HepG2 (cell line): ENCODE data around the gene SART1. TPM values are rescaled to one million over a fixed set of nuclear protein-coding genes. Genes with fewer than 3 reads are reported as not detected.

Experiments used
- ATF7 ChIP-seq, 2 experiments: fragments of 450-650 bp in 1 of 2; sonication (generic) in 1 of 2; formaldehyde crosslinking in 1 of 2; IDR thresholded peaks; 2 replicates each; pipeline versions ENCODE4 v1.4.0 to v1.6.1; 2016 to 2020; ENCODE audit warnings: antibody characterized with exemption in 1 of 2, mild to moderate bottlenecking in 1 of 2, missing genetic modification reagents in 1 of 2
- CENPX ChIP-seq: sonication (generic); formaldehyde crosslinking; IDR thresholded peaks from 2 replicates; pipeline ENCODE4 v1.9.0; 2021; ENCODE audit warnings: mild to moderate bottlenecking, missing genetic modification reagents, moderate library complexity
- HNRNPL ChIP-seq: fragments of 200-400 bp; formaldehyde crosslinking; IDR thresholded peaks from 2 replicates; pipeline ENCODE4 v1.6.1; 2017; ENCODE audit warnings: mild to moderate bottlenecking, low read depth, low read length
- HOXA9 ChIP-seq: sonication (generic); formaldehyde crosslinking; IDR thresholded peaks from 2 replicates; pipeline ENCODE4 v1.8.1; 2022; ENCODE audit warnings: missing genetic modification reagents, mild to moderate bottlenecking, moderate library complexity, borderline replicate concordance
- TEAD3 ChIP-seq: optimal IDR thresholded peaks from 2 replicates; pipeline ENCODE3; 2016; ENCODE audit warnings: borderline replicate concordance
- ZFYVE20 ChIP-seq: sonication (generic); formaldehyde crosslinking; IDR thresholded peaks from 2 replicates; pipeline ENCODE4 v1.8.0; 2023; ENCODE audit warnings: low read depth, mild to moderate bottlenecking, moderate library complexity, missing genetic modification reagents, borderline replicate concordance
- ZNF589 ChIP-seq: sonication (generic); formaldehyde crosslinking; conservative IDR thresholded peaks from 2 replicates; pipeline ENCODE4 v1.8.0; 2022; ENCODE audit warnings: mild to moderate bottlenecking, moderate library complexity, missing genetic modification reagents
- ZNF761 ChIP-seq: sonication (generic); formaldehyde crosslinking; conservative IDR thresholded peaks from 2 replicates; pipeline ENCODE4 v1.4.0; 2020; ENCODE audit warnings: mild to moderate bottlenecking, missing genetic modification reagents
- polyA plus RNA-seq, 8 experiments: library from polyadenylated mRNA; depleted of rRNA in 3 of 8; stranded (reverse) in 7 of 8; unstranded in 1 of 8; fragments of >200 nt; fragmentation: Illumina TruSeq in 4 of 8; extraction: Trizol in 4 of 8; gene quantifications; 2 replicates each; pipeline versions ENCODE4 v1.2.1 to v1.2.3, GENCODE V29; 2011 to 2016; ENCODE audit warnings: low read depth in 4 of 8, missing spikeins in 1 of 8, mixed read lengths in 1 of 8; ENCODE audit not compliant: insufficient read depth in 1 of 8
- total RNA-seq, 5 experiments: library from RNA; depleted of rRNA; stranded (reverse); fragments of >200 nt; fragmentation: Illumina TruSeq; extraction: Trizol; gene quantifications; 2 replicates each; pipeline ENCODE4 v1.2.3, GENCODE V29; 2016; ENCODE audit warnings: low read depth in 1 of 5
- TF ChIP-seq, protein P1 (sequence below): sonication (generic); formaldehyde crosslinking; IDR thresholded peaks from 2 replicates; pipeline ENCODE4 v1.4.0; 2020; ENCODE audit warnings: mild to moderate bottlenecking, missing genetic modification reagents
- TF ChIP-seq, protein P2 (sequence below): sonication (generic); formaldehyde crosslinking; conservative IDR thresholded peaks from 2 replicates; pipeline ENCODE4 v1.8.0; 2022; ENCODE audit warnings: mild to moderate bottlenecking, moderate library complexity, missing genetic modification reagents

Gene SART1
- total and polyA plus RNA-seq, 2 of the 13 experiments (the other 11 are each of a cell fraction or from before 2014, with no cell fraction given): 11.3 to 22.5 TPM

DNA sequence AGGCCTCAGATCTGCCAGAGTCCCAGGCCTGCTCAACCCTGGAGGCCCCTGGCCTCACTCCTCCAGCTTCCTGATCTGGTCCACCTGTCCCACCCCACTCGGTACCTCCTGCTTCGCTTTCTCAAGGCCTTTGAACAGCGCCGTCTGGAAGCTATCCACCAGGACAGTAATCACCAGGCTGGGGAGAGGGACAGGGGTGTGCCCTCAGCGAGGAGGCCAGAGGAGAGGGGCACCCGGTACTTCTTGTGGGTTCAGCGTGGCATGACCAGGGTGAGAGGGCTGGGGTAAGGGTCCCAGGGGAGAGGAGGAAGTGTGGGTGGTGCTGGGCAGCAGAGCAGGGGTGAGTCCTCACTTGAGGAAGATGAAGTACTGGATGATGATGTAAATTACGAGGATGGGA is 58.7 kb downstream of the SART1 start (continued):
- TF ChIP-seq ATF7 (IDR thresholded peaks at IDR 0.05) (no peak), ATF7 (CRISPR knock-in tag; IDR thresholded peaks at IDR 0.05) (no peak), HNRNPL (no peak), HOXA9 (CRISPR knock-in tag) (no peak), ZNF589 (no peak), TEAD3 (CRISPR knock-in tag) (no peak), CENPX (CRISPR knock-in tag) (no peak), ZFYVE20 (CRISPR knock-in tag) (no peak), ZNF761 (CRISPR knock-in tag) (no peak)
- TF ChIP-seq, protein P1, sequence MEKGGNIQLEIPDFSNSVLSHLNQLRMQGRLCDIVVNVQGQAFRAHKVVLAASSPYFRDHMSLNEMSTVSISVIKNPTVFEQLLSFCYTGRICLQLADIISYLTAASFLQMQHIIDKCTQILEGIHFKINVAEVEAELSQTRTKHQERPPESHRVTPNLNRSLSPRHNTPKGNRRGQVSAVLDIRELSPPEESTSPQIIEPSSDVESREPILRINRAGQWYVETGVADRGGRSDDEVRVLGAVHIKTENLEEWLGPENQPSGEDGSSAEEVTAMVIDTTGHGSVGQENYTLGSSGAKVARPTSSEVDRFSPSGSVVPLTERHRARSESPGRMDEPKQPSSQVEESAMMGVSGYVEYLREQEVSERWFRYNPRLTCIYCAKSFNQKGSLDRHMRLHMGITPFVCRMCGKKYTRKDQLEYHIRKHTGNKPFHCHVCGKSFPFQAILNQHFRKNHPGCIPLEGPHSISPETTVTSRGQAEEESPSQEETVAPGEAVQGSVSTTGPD (CRISPR knock-in tag): no peak
- TF ChIP-seq, protein P2, sequence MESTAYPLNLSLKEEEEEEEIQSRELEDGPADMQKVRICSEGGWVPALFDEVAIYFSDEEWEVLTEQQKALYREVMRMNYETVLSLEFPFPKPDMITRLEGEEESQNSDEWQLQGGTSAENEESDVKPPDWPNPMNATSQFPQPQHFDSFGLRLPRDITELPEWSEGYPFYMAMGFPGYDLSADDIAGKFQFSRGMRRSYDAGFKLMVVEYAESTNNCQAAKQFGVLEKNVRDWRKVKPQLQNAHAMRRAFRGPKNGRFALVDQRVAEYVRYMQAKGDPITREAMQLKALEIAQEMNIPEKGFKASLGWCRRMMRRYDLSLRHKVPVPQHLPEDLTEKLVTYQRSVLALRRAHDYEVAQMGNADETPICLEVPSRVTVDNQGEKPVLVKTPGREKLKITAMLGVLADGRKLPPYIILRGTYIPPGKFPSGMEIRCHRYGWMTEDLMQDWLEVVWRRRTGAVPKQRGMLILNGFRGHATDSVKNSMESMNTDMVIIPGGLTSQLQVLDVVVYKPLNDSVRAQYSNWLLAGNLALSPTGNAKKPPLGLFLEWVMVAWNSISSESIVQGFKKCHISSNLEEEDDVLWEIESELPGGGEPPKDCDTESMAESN (CRISPR knock-in tag): no peak
